HuH-7.5 (cell line): ENCODE data around the gene AMFR.

Source experiments
- DNase-seq: peaks from one replicate; pipeline ENCODE4 v3.0.0; 2011; ENCODE audit warnings: low spot score

AMFR gene

DNA sequence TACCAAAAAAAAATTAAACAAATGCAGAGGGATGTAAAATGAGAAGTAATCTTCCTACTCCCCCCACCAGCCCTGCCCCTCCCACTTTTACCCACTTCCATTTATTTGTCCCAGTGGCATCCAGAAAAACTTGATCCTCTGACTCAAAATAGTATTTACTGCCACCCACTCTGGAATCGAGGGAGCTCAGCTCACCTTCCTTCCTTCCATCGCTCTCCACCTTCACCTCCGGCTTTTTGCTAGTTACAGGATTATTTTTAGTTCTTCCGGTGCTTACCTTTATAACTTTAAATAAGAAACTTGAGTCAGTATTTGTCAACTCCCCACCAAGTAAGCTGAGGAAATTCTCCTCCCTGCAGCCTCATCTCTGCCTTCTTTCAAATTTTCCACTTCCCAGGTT is 94.9 kb downstream of the AMFR start:
- DNase-seq = no peak

DNA sequence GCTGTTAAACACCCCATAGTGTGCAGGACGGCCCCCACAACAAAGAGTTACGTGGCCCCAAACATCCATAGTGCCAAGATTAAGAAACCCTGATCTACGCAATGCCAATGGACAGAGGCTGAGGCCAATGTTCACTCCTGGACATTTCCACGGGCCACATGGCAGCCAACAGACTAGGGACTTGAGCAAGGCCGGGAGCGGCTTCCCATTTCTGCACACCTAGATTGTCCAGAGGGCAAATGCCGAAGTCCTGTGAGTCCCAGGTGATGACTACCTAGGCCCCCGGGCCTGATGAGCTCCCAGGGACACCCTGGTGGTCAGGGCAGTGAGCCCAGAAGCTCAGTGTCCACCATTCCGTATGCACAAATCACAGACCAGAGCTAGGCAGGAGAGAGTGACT is 95.5 kb downstream of the AMFR start:
- DNase-seq = no peak

DNA sequence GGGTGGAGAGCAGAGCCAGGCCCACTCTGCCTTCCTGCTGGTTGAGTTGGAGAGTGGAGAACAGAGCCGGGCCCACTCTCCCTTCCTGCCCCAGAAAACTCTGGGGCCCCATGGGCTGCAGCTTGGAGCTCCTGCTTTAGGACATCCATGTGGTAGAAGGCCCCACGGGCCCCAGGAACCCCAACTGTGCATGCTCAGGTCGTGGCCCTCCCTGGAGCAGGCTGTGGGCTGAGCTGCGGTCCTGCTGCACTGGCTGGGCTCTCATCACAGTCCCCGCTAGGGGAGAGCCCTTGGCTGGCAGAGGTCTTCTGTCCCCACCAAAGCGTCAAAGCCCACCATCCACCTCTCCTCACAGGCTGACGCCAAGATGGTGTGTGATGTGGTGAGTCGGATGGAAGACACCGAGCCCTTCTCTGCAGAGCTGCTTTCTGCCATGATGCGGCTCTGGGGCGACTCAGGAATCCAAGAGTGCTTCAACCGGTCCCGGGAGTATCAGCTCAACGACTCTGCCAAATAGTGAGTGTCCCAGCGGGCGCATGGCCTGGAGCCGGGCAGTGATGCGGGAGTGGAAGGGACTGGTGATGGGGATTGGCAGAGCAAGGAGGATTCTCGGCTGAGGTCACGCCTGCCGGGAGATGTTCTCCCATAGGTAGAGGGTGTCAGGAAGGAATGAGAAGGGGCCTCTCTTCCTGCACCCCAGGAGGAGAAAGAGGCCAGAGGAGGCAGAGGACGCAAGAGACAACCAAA is 96.9 kb downstream of the AMFR start:
- no peak for DNase-seq

DNA sequence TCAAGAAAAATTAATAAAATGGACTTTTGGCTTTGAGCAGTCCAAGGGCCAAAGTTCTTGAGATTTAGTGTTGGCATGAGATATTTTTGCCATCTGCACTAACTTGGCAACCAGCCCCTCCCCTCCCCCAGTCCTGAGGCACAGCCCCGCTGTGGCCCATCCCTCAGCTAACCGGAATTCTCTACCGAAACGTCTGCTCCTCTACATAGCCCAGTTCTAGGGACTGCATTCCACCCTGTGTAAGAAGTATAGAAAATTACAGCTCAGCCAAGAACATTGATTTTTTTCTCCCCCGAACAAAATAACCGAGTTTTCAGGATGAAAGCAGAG is 97.5 kb downstream of the AMFR start:
- no peak for DNase-seq

DNA sequence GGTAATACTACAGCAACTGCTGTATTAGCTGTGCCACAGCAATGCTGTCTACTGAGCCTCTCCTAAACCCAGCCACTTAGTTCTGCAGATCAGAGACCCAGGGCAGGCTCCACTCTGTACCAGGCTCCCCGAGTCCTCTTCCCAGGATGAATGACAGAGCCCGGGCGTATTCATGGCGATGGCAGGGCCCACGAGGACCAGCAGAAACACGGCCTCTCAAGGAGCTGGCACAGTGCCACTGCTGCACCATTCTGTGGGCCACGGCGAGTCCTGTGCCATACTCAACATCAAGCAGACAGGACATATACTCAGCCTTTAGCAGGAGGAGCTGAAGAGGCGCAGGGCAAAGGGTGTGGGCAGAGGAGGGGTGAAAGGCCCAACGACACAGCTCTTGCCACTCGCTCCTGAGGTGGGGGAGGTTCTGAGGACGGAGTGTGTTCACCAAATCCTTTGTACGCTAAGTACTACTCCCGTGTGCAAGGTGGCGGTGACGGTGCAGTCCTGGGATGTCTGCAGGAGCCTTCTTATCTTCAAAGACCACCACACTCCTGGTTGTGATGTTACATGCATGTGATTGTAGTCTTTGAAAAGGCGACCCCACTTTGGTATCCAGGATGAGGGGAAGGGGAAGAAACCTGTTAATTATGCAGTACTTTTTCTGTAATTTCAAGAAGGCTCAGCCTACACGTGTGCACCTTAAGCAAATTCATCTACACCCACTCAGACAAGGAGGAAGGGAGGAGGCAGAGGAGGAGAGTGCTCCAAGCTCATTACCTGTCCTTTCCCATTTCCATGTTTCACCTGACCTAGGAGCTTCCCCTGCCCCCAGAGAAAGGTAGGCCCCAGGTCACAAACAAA is 98.0 kb downstream of the AMFR start:
- DNase-seq = no peak

DNA sequence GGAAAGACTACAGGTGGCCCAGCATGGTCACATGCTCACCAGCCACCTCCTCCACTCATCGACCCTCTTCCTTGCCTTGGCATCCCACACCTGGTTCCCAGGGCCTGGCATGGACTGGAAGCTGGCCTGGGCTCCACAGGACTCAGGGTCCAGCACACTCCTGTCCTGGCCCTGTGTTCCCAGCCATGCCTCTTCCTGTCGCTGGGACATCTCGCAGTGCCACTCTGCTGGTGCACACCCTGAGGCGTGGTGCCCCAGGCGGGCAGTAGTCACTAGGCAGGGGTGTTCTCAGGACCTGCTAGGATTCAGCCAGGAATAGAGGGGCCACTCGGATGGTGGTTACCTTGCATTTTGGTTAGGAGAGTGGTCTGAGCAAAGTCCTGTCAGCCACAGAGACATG is 99.4 kb downstream of the AMFR start:
- DNase-seq = no peak

DNA sequence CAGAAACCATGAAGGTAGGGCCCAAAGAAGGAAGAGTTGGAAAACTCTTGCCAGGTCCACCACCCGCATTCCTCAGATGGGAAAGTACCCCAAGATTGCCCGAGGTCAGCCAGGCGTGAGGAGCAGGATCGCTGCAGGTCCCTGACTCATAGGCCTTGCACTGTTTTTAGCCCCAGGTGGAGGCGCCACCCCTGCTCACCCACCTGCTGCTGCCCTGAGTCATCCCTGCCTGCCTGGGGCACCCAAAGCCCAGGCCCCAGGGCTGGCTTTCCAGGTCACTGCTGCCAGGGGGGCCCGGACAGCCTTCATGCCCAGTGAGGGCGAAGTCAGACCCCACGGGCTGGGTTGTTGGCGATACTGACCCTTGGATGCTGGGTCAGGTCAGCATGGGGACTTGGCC is 100.9 kb downstream of the AMFR start:
- DNase-seq = no peak

DNA sequence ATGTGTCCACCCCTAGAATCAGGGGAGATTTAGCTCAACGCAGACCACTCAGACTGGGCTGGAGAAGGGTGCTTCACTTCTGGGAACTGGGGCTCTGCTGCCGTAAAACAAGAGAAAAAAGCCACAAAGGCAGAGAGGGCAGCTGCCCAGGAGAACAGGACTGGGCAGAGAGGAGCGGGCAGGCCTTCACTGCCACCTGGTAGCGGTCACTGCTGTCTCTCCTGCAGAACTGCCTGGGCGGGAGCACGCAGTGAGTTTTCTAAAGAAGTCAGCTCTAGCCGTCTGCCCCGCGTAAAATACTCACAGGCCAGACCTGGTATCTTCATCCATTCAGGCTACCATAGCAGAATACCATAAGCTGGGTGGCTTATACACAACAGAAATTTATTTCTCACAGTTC is 103.8 kb downstream of the AMFR start:
- DNase-seq = no peak

DNA sequence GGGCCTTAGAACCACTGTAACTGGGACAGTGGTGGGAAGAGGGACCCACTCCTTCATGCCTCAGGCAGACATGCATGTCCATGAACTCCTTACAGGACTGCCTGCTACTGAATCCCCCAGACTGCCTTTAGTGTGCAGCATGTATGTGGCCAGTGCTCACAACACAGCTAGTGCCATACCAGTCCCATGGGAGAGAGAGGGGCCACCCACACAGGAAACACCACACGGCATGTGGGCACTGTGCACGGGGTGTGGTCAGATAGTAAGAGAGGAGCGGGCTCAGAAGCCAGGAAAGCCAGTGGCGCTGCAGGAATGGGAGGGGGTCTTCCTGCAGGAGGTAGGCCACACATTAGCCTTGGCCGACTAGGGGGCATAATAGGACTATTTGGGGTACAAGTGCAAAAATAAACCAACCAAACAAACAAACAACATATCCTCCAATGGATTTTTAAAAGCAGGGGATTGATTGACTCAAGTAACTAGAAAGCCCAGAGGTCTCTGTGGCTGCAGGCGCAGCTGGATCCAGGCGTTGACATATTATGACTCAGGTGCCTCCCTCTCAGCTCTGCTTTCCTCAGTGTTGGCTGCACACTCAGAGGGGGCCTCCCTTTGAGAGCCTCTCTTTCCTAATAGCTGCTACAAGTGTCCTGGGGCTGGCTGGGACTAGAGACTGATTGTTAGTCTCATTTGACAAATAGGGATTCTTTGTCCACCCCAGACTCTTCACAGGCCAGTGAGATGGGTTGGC is 104.4 kb downstream of the AMFR start:
- DNase-seq = no peak

DNA sequence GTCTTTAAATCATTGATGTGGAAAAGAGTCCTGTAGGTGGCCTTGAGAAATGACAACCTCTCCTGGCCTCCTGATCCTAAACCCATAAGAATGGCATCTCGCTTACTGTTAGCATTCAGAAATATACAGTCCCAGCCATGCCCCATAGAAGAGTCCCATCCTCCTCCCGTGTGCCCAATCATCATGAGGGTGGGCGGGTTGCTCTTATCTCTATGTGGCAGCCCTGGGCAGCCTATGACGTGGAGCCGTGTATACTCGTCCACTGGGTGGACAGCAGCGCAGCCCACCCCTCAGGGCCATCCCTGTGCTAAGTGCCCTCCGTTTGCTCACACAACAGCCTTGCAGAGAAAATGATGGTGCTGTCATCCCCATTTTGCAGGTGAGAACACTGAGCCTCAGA is 105.3 kb downstream of the AMFR start:
- no peak for DNase-seq

DNA sequence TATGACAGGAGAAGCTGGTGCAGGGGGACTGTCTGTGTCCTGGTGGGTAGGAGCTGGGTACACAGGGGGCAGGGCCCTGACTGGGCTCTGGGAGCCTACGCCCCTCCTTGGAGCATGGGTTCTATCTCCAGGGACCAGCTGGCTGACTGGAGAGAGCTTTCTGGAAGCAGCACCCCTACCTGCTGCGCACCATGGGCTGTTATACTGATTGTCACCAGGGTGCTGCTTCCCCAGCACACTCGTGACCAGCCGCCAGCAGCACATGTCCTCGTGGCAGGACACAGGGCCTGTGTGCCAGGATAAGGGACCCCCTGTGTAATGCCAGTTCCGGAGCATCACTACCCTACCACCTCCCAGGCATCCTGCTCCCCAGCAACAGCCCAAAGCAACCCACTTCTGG is 106.0 kb downstream of the AMFR start:
- no peak for DNase-seq

DNA sequence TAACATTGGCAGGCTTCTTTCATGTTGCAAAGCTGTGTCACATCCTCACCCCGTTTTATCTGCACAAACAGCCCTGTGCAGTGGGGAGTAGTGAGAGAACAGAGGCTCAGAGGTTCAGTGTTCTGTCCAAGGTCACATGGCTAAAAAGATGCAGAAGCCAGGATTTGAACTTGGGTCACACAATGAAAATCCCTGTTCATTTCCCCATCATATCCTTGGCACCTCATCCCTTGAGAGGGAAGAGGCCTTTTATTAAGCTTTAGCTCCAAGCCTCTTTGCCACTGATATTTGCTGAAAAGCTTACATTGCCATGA is 106.6 kb downstream of the AMFR start:
- no peak for DNase-seq

DNA sequence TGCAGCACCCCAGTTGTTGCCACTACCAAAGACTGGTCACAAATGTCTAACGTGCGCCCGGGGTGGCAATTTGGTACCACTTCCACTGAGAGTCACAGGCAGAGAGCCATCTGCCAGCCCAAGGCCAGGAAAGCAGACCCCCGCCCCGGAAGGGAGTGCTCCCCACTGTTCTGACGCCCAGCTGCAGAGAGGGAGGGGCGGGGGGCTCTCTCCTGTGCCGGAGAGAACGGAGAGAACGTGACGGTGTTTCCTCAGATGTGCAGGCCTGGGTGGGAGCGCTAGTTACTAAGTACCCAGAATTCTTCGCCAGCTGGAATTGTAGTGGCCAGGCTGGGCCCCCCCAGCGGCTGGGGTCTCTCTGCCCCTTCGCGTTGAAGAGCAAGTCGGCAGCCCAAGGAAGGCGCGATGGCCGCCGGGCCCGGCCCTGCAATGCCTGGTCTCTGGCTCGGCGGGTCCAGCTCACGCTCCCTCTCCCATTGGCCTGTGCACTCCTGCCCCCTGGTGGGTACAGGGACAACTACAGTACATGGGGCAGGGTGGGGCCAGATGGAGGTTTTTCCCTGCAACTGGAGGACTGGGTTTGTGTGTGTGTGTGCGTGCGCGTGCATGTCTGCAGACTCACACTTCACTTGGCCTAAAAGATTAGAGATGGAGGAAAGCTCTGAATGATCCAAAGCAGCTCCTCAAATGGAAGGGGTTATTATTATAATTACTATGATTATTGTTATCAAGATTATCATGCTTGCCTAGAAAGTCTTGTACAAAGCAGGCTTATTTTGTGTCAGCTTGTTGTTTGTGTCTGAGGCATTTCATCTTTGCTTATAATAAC is 107.1 kb downstream of the AMFR start:
- peak; percentile 88 for DNase-seq

DNA sequence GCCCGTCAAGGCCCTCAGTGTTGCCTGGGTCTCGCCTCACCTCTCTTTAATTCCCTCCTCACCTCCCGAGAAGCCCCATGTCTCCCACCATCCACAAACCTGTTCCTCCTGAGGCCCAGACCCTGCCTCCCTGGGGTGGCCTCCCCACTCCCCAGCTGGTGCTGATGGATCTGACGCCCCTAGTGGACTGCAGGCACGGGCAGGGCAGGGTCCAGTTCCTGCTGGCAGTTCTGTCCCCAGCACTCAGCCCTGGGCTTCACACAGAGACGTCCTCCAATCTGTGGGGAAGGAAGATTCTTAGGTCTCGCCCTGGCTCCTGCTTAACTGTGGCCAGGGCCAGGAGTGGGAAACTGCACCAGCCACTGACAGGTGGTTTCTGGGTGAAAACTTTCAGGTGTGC is 108.8 kb downstream of the AMFR start:
- no peak for DNase-seq

DNA sequence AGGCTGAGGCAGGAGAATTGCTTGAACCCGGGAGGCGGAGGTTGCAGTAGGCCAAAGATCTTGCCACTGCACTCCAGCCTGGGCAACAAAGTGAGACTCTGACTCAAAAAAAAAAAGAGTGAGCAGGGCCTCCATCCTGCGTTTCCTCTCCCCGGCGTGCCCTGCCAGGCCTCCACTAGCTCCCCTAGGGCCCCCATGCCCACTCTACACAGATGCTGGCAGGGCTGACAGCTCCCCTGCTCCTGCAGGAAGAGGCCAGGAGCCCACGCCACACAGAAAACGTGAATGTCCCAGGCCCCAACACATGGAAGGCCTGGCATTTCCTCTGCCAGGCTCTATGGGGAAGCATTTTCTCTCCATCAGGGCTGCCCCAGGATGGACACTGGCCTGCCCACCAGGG is 109.4 kb downstream of the AMFR start:
- DNase-seq = no peak

DNA sequence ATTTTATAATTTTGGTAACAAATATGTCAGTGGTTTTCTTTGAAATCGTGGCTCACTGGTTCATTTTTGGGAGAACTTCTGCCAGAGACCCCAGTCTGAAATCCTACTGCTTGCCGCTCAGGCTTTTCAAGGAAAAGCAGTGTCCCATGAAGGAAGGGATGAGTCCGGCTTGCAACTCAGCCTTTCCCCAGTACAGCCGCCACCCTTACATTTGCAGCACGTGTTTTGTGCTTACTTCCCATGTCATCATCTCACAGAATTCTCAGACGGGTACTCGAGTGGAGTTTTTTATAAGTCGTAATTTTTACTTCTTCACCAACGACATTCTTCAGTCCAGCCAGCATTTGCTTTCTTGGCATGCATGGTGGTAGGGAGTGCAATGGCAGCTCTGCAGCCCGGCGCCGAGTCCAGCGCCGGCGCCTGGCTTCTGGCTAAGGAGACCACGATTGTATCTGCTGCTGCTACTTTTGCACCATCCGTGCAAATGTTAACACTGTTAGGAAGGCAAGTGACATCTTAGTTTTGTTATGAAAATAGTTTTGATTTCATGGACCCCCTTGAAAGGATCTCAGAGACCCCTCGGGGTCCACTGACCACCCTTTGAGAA is 111.0 kb downstream of the AMFR start:
- no peak for DNase-seq

DNA sequence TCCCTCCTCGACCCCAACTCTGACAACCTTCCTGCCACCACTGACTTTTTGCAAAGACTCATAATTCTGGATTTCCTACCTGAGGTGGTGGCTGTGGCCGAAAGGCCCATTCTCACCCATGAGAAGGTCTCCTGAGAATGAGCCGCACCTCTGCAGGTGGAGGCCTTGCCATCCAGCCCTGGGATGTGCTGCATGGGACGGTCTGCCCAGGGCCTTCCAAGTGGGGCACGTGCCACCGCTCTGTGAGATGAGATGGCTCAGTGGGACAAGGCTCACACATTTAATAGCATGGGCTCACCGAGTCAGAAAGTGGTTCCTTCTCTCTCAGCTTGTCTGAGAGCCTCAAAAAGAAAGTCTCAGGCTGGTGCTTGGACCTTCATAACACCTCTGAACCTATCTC is 112.8 kb downstream of the AMFR start:
- no peak for DNase-seq

DNA sequence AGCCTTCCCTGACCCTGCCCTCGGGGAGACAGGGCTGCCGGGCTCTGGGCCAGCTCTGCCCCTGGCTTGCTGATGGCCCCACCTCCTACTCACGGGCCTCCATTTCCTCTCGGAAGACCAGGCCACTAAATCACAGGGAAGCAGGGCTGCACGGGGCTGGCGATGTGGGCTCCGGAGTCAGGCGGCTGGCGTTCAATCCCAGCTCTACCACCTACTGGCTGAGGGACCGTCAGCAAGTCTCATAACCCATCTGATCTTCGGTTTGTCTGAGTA is 113.4 kb downstream of the AMFR start:
- no peak for DNase-seq
